GM21447 (cell line): ENCODE data around the gene PCBP2.
"Not testable (repeated sequence)": the region's sequence is repeated elsewhere in the genome, so short reads cannot be mapped to it uniquely, and the experiment has no call there.

ENCODE experiments used
- ATAC-seq: cut with Tn5 transposase; IDR thresholded peaks from one replicate; pipeline ENCODE4 v1.9.1; 2021; ENCODE audit not compliant: unreplicated experiment

The PCBP2 gene

DNA sequence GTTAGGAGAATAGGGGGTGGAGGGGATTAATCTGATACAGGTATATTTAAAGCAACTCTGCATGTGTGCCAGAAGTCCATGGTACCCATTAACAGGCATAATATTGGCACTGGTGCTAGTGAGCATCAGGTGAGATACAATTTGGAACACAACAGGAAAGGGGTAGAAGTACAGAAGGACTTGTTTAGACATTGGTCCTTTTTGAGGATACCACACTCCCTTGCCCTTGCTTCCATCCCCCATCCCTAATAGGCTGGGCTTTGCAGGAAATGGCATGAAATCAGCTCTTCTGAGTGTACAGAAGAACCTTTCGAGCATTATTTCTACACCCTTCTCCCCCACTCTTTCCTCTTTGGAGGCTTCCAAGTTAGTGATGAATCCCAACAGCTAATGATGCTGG is 16.4 kb downstream of the PCBP2 start:
- ATAC-seq, result no peak

DNA sequence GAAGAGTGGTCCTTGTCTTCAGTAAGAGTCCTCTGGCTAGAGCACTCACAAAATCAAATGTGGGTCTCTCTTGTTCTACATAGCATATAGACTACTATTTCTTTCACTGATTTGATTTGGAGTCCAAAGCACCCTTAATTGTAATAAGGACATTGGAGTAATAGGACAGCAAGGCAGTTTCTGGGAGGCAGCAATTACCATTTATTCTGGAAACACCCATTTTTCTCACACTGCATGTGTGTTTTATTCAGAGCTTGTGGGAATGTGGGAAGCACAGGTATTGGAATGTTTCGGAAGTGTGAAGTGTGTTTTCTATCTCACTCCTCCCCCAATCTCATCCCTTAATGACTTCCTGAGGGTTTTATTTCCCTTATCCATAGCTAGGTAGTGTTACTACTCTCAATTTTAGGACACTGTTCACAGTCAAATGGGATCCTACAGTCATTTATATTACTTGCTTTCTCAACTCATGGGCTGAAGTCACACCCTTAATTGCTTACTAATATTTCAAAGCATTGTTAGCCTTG is 20.2 kb downstream of the PCBP2 start:
- ATAC-seq, result no peak

DNA sequence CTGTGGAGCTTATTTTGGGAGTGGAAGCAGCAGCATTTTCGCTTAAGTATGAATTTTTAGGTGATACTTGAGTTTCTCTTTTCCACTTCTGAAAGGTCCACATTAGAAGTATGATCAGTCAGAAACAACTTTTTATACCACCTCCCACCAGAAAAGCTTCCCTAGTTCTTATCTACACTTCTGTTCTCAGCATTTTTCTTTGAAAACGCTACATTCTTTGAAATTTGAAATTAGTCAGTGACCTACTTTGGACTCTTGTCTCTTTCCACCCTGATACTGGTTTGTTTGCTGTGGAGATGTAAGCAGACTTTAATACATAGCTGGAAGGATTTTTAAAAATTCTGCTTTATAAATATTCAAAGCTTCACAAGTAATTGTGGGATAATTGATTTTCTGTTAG is 22.2 kb downstream of the PCBP2 start:
- no peak for ATAC-seq

DNA sequence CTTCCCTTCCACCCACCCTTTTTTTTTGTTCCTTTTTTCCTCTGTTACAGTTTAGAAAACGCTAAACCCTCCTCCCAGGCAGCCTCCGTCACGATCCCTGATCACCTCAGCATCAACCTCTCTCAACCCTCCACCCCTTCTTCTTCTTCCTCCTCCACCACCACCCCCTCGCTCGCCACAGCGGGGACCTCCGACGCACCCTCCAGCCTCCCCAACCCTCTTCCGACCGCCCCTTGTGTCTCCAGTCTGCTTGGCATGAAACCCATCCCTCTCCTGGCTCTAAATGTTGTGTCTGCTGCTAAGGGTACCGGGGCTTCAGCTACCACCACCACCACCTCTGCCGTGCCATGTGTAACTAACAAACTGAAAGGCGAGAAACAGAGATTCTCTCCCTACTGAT is 22.9 kb downstream of the PCBP2 start:
- ATAC-seq, result no peak

DNA sequence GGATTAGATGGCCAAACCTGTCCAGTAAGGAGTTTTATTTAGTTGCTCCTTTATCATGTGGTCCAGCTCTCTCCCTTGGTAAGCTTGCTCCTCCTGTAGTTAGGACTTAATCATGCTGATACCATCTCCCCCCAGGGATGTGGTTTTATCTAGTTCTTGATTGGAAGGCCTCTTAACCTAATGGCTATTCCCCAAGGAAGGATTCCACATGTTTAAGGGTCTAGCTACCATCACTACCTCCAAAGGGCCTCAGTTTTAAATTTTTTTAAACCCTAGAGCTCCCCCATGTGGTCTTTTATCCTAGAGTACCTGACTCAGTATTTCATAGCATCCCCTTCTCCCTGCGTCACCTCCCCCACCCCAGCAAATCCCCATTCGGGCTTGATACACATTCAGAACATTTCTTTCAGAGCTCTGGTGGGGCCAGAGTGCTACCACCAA is 24.9 kb downstream of the PCBP2 start:
- no peak for ATAC-seq

DNA sequence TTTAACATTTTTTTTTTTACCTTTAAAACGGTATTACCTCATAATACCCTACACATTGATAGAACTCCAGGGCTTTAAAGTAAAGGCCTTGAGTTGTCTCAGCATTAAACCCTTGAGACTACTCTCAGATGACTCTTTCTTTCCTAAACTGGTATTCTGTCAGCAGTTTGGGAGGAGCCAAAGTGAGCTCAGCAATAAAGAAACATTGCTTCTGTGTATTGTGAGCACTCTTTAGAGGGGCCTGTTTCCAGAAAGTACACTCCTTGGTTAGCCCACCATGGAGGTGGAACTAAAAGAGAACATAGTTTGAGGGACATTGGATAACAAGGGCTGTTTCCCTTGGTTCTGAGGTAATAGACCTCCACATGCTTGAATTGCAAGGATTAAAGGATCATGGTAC is 27.0 kb downstream of the PCBP2 start:
- no peak for ATAC-seq

DNA sequence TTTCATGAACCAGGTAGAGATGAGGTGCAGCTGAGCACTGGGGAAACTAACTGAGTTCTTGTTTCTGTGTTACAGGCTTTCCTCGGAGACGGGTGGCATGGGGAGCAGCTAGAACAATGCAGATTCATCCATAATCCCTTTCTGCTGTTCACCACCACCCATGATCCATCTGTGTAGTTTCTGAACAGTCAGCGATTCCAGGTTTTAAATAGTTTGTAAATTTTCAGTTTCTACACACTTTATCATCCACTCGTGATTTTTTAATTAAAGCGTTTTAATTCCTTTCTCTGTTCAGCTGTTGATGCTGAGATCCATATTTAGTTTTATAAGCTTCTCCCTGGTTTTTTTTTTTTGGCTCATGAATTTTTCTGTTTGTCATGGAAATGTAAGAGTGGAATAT is 27.4 kb downstream of the PCBP2 start:
- no peak for ATAC-seq

DNA sequence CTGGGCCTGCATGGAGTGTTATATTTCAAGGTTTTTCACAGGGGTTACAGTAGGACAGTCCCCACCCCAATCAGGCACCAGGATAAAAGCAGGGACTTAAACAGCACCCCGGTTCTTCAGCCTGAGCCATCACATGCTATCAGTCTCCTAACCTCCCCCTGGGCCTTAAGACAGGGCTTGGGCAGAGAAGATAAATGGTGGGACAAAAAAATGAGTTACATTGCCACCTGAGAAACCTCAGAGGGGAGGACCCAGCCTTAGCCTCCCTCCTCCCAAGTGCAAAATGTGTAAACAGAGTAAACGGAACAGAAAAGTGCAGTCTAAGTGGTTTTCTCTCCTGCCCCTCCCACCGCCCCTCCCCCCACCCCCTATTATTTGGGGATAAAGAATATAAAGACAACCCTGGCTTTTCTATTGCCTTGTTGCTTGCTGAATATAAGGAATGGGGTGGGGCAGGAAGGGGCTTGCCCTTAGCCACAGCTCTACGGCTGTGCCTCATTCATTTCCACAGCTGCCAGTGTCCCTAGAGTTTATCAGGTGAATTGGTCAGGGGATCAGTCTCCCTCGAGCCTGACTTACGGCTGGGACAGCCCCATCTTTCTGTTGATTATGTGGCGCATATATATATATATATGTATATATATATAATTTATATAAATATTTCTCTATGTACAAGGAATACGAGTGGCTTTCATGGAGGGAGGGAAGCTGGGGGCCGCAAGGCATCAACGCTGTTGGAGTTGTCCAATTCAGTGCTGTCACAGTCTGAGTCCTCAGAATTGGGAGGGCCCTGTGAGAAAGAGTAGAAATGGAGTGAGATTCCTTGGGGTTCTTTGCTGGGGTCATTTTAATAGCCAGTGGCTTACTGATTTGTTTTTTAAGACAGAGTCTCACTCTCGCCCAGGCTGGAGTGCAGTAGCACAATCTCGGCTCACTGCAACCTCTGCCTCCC is 28.9 kb downstream of the PCBP2 start:
- no peak for ATAC-seq

DNA sequence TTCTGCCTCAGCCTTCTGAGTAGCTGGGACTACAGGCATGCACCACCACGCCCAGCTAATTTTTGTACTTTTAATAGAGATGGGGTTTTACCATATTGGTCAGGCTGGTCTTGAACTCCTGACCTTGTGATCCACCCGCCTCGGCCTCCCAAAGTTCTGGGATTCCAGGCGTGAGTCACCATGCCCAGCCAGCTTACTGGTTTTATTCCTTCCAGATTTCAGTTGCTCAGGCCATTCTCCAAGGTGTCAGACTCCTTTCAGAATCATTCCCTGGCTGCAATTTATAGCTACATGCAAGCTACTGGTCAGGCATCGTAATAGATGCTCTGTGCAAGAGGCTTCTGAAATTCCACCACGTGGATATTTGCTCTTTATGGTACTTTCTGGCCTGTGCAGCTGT is 29.6 kb downstream of the PCBP2 start:
- not testable (repeated sequence) for ATAC-seq

DNA sequence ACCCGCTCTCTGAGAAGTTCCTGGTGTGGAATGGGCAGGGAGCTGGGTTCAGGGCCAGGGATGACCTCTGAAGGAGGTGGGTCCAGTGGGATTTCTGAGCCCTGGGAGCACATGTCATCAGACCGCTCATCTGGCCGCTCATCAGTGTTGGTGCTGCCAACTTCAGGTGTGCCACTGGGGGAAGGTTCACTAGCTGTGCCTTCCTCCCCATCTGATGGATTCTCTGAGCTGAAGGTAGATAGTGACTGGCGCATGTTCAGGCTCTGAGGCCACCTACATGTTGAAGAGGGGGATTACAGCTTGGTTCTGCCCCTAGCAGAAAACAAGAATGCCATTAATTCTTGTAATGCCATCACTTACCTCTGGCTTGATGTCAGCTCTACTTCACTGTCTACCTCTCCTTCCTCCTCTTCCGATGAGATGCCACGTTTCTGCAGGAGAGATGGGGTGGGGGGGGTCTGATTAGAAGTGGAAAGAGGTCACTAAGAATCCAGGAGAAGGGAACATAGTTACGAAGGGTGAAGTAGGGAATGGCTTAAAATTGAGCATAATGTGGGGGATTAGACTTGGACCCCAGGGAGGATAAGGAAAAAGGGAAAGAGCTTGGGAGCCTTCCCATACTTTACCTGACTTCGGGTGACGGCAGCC is 30.2 kb downstream of the PCBP2 start:
- no peak for ATAC-seq

DNA sequence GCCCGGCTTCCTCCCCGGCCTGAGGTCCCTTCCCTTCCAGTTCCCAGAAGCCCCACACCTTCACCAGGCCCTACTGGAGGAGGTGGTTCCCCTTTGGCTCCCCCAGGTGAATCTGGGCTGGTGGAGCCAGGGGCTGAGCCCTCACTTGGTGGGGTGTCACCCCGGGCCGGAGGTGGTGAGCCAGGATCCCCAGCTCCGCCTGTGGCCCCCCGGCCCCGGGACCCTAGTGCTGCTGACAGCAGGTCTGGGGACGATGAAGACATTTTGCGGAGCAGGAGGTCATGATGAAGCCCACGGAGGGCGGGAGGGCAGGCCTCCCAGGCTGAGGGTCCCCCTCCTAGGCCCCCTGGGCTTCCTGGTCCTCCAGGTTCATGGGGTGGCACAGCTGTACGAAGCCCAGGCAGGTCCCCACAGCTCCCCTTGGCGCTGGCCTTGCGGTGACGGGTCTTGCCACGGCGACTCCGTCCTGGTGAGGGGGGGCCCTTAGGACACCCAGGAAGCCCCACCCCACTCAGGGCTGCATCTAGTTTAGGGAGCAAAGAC is 30.8 kb downstream of the PCBP2 start:
- ATAC-seq, result no peak

DNA sequence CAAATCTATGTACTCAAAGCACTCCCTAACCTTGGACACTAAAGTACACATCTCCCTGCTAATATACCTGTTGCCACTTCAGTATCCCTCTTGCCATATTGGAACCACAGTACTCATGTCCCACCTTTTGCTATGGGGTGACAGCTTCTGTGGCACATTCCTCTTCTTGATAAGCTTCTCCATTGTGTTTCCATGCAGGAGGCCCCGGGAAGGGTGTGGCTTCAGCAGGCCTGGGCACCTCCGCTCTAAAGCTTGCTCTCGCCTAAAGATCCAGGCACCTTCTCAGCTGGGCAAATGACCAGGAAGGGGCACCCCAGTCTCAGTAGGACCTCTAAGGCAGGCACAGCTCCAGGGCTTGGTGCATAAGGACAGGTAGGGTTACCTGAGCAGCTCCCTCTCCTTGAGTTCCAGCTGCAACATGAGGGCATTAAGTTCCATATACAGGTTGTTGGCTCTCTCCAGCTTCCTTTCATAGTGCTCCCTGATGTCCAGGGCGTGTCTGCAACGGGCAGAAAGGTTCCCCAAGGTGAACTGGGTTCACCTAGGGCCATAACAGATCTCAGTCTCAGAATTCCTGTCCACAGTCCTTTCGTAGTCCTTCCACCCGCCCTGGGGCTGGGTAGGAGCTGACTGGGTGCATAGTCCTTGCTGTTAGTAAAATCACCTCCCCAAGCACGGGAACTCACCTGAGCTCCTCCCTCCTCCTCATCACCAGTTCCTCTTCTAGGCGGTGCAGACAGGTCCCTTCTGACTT is 31.5 kb downstream of the PCBP2 start:
- ATAC-seq, result no peak

DNA sequence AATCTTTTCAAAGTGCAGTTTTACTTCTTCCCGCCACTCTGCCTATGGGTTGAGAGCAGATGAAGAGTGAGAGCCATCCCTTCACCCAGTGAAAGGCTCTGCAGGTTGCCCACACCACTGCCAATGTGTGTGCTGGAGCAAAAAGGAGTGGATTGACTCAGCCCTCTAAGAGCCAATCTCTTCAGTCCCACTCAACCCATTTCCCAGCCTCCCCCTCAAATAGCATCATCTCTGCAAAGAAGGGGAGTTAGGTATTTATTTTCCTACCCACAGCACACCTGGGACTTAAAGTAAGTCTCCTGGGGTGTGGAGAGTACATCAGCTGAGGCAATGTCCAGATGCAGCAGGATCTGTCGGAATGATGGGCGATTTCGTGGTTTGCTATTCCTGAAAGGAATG is 32.1 kb downstream of the PCBP2 start:
- no peak for ATAC-seq

DNA sequence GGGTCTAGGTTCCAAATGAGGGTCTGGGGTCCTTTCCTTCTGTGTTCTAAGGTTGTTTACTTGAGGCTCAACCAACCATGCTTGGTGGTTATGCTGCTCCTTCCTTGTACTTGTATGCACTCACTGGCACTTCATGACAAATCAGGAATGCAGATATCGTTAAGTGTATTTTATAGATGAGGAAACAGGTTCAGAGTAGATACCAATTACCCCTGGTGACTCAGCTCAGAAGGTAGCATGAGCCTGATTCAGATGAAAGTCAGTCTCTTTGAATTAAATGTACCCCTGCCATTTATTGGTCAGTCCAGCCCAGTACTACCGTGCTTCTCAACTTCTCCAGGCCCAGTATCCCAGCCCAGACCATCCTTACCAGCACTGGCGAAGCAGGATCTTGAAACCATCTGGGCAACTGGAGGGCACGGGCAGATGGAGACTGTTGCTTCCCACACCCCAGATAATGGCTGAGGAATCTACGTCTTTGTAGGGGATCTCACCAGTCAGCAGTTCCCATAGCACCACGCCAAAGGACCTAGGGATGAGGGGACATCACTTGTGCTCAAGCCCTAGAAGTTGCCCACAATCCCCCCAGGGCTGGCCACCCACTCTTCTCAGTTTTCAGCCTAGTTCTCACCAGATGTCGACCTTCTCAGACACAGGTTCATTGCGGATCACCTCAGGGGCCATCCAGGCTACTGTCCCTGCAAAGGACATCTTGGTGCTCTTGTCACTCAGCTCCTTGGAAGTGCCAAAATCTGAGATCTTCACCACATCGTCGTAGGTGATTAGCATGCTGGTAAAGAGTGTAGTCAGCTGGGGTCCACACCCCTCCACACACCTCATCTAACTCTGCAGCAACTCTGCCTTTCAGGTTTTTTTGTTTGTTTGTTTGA is 33.0 kb downstream of the PCBP2 start:
- ATAC-seq, result no peak

DNA sequence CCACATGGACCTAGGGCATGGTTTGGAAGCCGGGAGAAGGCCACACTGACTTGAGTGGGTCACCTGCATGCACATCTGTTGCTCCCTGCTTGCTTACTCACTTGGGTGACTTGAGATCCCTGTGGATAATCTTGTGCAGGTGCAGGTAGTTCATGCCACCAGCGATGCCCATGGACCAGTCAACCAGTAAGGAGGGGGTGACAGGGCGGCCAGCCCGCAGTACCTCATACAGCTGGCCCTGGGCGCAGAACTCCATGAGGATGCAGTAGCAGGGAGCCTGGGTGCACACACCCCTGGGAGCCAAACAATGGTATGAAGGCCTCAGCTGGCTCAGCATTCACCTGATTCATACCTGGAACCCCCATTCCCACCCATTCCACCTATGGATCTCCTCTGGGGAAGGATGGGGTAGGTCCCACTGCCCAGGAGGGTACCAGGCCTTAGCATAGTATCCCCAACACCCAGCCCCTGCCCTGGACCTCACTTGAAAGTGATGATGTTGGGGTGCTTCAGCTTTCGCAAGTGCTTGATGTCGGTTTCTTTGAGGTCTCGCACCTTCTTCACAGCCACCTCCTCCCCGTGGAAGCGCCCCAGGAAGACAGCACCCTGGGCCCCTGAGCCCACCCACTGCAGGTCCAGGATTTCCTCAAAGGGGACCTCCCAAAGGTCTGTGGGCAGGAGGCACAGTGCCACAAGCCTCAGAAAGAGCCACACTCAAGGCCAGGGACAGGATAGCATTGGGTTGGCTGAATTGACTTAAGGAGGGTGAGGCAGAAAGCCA is 34.2 kb downstream of the PCBP2 start:
- no peak for ATAC-seq

DNA sequence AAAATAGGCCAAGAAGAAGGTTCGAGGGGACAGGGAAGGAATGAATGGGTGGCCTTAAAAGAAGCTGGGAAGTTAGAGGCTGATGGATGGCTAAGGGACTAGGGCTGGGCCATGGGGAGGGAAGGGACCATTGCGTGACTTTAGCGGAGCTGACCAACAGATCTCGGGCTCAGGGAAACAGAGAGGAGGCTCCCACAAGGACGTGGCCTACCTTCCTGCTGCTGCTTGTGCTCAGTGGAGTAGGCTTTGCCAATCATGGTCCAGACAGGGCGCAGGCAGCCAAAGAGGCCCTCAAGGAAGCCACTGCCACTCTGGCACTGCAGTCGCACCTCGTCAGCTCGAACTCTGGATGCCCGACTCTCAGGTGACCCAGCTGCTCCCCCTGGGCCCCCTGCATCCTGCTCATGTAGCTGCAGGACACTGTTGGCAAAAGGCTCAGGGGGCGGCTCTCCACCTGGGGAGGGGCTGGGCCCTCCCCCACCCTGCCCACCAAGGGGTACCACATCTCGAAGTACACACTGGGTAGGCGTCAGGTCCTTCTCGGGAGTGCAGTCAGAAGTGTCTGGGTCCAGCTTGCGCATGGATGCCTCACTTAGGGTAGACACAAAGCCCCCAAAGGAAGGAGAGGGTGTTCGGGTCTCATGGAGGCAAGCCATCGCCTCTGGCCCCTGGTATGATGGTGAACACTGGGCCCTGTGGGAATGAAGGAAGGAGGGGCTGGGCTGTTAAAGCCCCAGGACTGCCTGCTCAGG is 35.0 kb downstream of the PCBP2 start:
- no peak for ATAC-seq

DNA sequence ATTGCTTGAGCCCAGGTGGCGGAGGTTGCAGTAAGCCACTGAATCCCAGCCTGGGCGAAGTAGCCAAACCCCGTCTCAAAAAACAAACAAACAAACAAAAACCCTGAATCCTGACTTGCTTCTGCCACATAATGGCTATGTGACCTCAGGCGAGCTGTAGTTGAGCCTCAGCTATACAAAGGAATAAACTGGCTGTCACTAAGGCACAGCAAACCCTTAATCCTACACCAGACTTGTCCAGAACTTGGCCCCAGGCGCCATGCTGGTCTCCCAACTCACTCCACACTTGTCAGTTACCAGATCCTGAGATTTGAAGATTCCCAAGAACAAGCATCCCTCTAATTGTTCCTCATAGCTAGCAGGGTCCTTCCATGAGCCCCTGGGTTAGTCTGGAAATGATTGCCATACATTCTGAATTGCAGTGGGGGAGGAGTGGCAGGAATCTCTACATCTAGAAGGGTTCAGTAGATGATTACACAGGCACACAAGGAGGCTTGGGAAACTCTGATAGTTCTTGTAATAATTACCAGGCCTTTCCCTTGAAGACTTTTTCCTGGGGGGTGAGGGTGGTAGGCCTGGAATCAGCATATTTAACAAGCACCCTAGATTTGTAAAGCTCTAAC is 37.5 kb downstream of the PCBP2 start:
- ATAC-seq, result no peak

DNA sequence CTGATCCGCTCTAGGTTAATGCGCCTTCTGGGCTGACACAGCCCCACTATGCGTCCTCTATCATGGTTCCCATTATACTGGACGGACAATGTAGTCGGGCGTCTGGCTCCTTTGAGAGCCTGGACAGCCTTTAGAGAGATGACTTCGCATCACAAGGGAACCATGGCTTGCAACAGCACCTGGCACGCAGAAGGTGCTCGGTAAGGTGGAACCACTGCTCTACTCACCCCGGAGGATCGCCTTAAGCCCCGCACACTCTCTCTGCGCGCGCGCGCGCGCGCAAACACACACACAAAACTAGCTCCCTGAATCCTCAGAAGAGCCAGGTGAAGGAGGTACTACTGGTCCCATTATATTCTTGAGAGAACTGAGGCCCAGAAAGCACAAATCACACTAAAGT is 40.3 kb downstream of the PCBP2 start:
- ATAC-seq, result no peak
